Sigmoid colon (tissue), 4 donors: ENCODE measurements around the gene U2SURP.

ENCODE experiments used
- EP300 ChIP-seq, 4 donors: sonication (generic); formaldehyde crosslinking; IDR thresholded peaks; one replicate each; pipeline ENCODE4 v1.6.1; 2017; ENCODE audit warnings: antibody characterized with exemption in 4 of 4
- POLR2A ChIP-seq, 2 donors: fragments of 450-650 bp; IDR thresholded peaks; one replicate each; pipeline ENCODE4 v1.6.1; 2016; ENCODE audit warnings: antibody characterized with exemption in 2 of 2, mild to moderate bottlenecking in 2 of 2, moderate library complexity in 2 of 2
- POLR2AphosphoS5 ChIP-seq, 4 donors: sonication (generic); formaldehyde crosslinking; IDR thresholded peaks; one replicate each; pipeline ENCODE4 v1.6.1; 2017; ENCODE audit warnings: antibody characterized with exemption in 4 of 4
- TF ChIP-seq, protein P1 (sequence below), 4 experiments: fragments of 450-650 bp in 3 of 4; fragments of 200-600 bp in 1 of 4; IDR thresholded peaks; one replicate each; pipeline ENCODE4 v1.5.1; 2016 to 2019; ENCODE audit warnings: antibody characterized with exemption in 4 of 4, mild to moderate bottlenecking in 3 of 4, moderate library complexity in 2 of 4

DNA sequence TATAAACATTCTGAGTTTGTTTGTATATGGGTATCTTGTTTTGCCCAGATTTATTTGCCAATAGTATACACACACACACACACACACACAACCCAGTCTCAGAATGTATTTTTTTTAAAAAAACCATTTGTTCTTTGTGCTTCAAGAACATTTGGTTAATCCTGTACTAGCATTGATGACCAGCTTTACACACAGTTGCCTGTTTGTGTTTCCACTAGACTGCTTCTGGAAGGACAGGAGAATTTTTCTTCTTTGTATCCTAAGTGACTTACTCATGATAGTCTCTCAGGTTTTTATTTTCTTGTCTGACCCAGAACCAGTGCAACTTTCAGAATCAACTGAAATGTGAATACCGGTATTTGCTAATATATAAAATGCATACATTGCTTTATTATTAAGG lies 40.5 kb downstream of the U2SURP start:
- TF ChIP-seq, protein P1, sequence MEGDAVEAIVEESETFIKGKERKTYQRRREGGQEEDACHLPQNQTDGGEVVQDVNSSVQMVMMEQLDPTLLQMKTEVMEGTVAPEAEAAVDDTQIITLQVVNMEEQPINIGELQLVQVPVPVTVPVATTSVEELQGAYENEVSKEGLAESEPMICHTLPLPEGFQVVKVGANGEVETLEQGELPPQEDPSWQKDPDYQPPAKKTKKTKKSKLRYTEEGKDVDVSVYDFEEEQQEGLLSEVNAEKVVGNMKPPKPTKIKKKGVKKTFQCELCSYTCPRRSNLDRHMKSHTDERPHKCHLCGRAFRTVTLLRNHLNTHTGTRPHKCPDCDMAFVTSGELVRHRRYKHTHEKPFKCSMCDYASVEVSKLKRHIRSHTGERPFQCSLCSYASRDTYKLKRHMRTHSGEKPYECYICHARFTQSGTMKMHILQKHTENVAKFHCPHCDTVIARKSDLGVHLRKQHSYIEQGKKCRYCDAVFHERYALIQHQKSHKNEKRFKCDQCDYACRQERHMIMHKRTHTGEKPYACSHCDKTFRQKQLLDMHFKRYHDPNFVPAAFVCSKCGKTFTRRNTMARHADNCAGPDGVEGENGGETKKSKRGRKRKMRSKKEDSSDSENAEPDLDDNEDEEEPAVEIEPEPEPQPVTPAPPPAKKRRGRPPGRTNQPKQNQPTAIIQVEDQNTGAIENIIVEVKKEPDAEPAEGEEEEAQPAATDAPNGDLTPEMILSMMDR (IDR thresholded peaks at IDR 0.05), result no peak
- TF ChIP-seq POLR2A (IDR thresholded peaks at IDR 0.05), result no peak
- TF ChIP-seq POLR2AphosphoS5 (IDR thresholded peaks at IDR 0.05), result no peak
- no peak for TF ChIP-seq EP300 (IDR thresholded peaks at IDR 0.05)
